ENCODE data around the gene NTSR1. TPM values are rescaled to one million over a fixed set of nuclear protein-coding genes. Genes with fewer than 3 reads are reported as not detected.
A peak's percentile ranks its signal among the peaks of the same experiment; 100 is the strongest.

NTSR1 gene
- not detected for total RNA-seq

GRCh38 chr20:62708591-62709536 lies at the start of gene NTSR1:
TSS of gene NTSR1 (plus strand) at chr20:62708836. CDS start at chr20:62709208, 372 bp downstream.
- Mint-ChIP-seq H3K27ac (no peak within 1 kb of the TSS), H3K9me3 (no peaks in the 10 kb centered on the region), H3K4me3 (peak within 1 kb of the TSS; percentile 19), H3K4me1 (no peaks in the 10 kb centered on the region), H3K27me3 (peaks cover 11% of the 10 kb centered on the region), H3K36me3 (ENCODE audit: low read depth) (no peaks in the 10 kb centered on the region)
- no peak for ATAC-seq (replicated peaks)

GRCh38 chr20:62659488-62660239 lies 49.0 kb upstream of the NTSR1 start:
- Mint-ChIP-seq H3K9me3 (no peaks in the 10 kb centered on the region), H3K36me3 (ENCODE audit: low read depth) (peaks cover 15% of the 10 kb centered on the region), H3K27me3 (no peaks in the 10 kb centered on the region), H3K4me1 (no peaks in the 10 kb centered on the region), H3K27ac (no peak overlapping the region), H3K4me3 (no peak overlapping the region)
- ATAC-seq (replicated peaks), result no peak

GRCh38 chr20:62660240-62660615 lies 48.4 kb upstream of the NTSR1 start:
- no peak for ATAC-seq (replicated peaks)
- no peaks in the 10 kb centered on the region for H3K9me3 Mint-ChIP-seq
- no peaks in the 10 kb centered on the region for H3K27me3 Mint-ChIP-seq
- H3K4me3 Mint-ChIP-seq, result no peak overlapping the region
- H3K27ac Mint-ChIP-seq, result no peak overlapping the region
- H3K36me3 Mint-ChIP-seq (ENCODE audit: low read depth), result peaks cover 15% of the 10 kb centered on the region
- no peaks in the 10 kb centered on the region for H3K4me1 Mint-ChIP-seq

- H3K4me1 Mint-ChIP-seq, result no peaks in the 10 kb centered on the region
- ATAC-seq (replicated peaks), result no peak
- no peak overlapping the region for H3K4me3 Mint-ChIP-seq
- H3K36me3 Mint-ChIP-seq (ENCODE audit: low read depth), result peaks cover 15% of the 10 kb centered on the region
- no peaks in the 10 kb centered on the region for H3K9me3 Mint-ChIP-seq
- H3K27me3 Mint-ChIP-seq, result no peaks in the 10 kb centered on the region
- no peak overlapping the region for H3K27ac Mint-ChIP-seq
These were observed 47.9 kb upstream of the NTSR1 start for GRCh38 chr20:62660768-62661167.

GRCh38 chr20:62661647-62662046 lies 47.0 kb upstream of the NTSR1 start:
- no peak for ATAC-seq (replicated peaks)
- Mint-ChIP-seq H3K4me3 (no peak overlapping the region), H3K4me1 (no peaks in the 10 kb centered on the region), H3K27ac (no peak overlapping the region), H3K27me3 (no peaks in the 10 kb centered on the region), H3K36me3 (ENCODE audit: low read depth) (peaks cover 15% of the 10 kb centered on the region), H3K9me3 (no peaks in the 10 kb centered on the region)

GRCh38 chr20:62662422-62662821 lies 46.2 kb upstream of the NTSR1 start:
- H3K4me3 Mint-ChIP-seq, result no peak overlapping the region
- H3K27ac Mint-ChIP-seq, result no peak overlapping the region
- no peaks in the 10 kb centered on the region for H3K4me1 Mint-ChIP-seq
- no peaks in the 10 kb centered on the region for H3K27me3 Mint-ChIP-seq
- H3K36me3 Mint-ChIP-seq (ENCODE audit: low read depth), result peaks cover 20% of the 10 kb centered on the region
- ATAC-seq (replicated peaks), result no peak
- no peaks in the 10 kb centered on the region for H3K9me3 Mint-ChIP-seq

- ATAC-seq (replicated peaks), result no peak
- Mint-ChIP-seq H3K4me1 (no peaks in the 10 kb centered on the region), H3K27ac (peak overlapping the region; percentile 38), H3K9me3 (no peaks in the 10 kb centered on the region), H3K36me3 (ENCODE audit: low read depth) (peaks cover 26% of the 10 kb centered on the region), H3K27me3 (no peaks in the 10 kb centered on the region), H3K4me3 (no peak overlapping the region)
These were observed 45.3 kb upstream of the NTSR1 start for GRCh38 chr20:62663145-62664018.

- no peaks in the 10 kb centered on the region for H3K9me3 Mint-ChIP-seq
- H3K4me1 Mint-ChIP-seq, result no peaks in the 10 kb centered on the region
- ATAC-seq (replicated peaks), result no peak
- peaks cover 24% of the 10 kb centered on the region for H3K36me3 Mint-ChIP-seq (ENCODE audit: low read depth)
- no peaks in the 10 kb centered on the region for H3K27me3 Mint-ChIP-seq
- no peak overlapping the region for H3K27ac Mint-ChIP-seq
- H3K4me3 Mint-ChIP-seq, result no peak overlapping the region
These were observed 44.3 kb upstream of the NTSR1 start for GRCh38 chr20:62664019-62664971.

- ATAC-seq (replicated peaks), result no peak
These were observed 43.4 kb upstream of the NTSR1 start for GRCh38 chr20:62665153-62665754.

GRCh38 chr20:62665826-62666735 lies 42.6 kb upstream of the NTSR1 start:
- no peaks in the 10 kb centered on the region for H3K27me3 Mint-ChIP-seq
- H3K4me1 Mint-ChIP-seq, result no peaks in the 10 kb centered on the region
- H3K9me3 Mint-ChIP-seq, result no peaks in the 10 kb centered on the region
- peaks cover 25% of the 10 kb centered on the region for H3K36me3 Mint-ChIP-seq (ENCODE audit: low read depth)
- ATAC-seq (replicated peaks), result no peak
- H3K27ac Mint-ChIP-seq, result no peak overlapping the region
- no peak overlapping the region for H3K4me3 Mint-ChIP-seq

More at GRCh38 chr20:62665153-62665754, 43.4 kb upstream of the NTSR1 start:
- Mint-ChIP-seq H3K4me1 (no peaks in the 10 kb centered on the region), H3K27me3 (no peaks in the 10 kb centered on the region), H3K27ac (no peak overlapping the region), H3K36me3 (ENCODE audit: low read depth) (peaks cover 25% of the 10 kb centered on the region), H3K4me3 (no peak overlapping the region), H3K9me3 (no peaks in the 10 kb centered on the region)

GRCh38 chr20:62666736-62667529 lies 41.7 kb upstream of the NTSR1 start:
- Mint-ChIP-seq H3K27ac (no peak overlapping the region), H3K4me1 (no peaks in the 10 kb centered on the region), H3K4me3 (no peak overlapping the region), H3K27me3 (no peaks in the 10 kb centered on the region), H3K36me3 (ENCODE audit: low read depth) (peaks cover 34% of the 10 kb centered on the region), H3K9me3 (no peaks in the 10 kb centered on the region)
- ATAC-seq (replicated peaks), result no peak

All from activated T-helper 17 cell treated with anti-CD3 and anti-CD28 coated beads, Interleukin-2, amount 50 U/mL, for 72 hours (primary cell).